Ishikawa (cell line): ENCODE results near the gene KIF17.

Source experiments
- CEBPB ChIP-seq: IDR thresholded peaks from 2 replicates; pipeline ENCODE4 v1.6.1; 2012
- CREB1 ChIP-seq: IDR thresholded peaks from 2 replicates; pipeline ENCODE4 v1.6.1; 2012; ENCODE audit warnings: low read depth
- EGR1 ChIP-seq: IDR thresholded peaks from 2 replicates; pipeline ENCODE4 v1.6.1; 2012
- EP300 ChIP-seq: IDR thresholded peaks from 2 replicates; pipeline ENCODE4 v1.6.1; 2012; ENCODE audit warnings: borderline replicate concordance
- FOXM1 ChIP-seq: IDR thresholded peaks from 2 replicates; pipeline ENCODE4 v1.6.1; 2012; ENCODE audit warnings: low read depth, borderline replicate concordance
- NFIC ChIP-seq: IDR thresholded peaks from 2 replicates; pipeline ENCODE4 v1.6.1; 2012
- RAD21 ChIP-seq: IDR thresholded peaks from 2 replicates; pipeline ENCODE4 v1.6.1; 2012; ENCODE audit warnings: low read depth
- REST ChIP-seq: IDR thresholded peaks from 2 replicates; pipeline ENCODE4 v1.6.1; 2012; ENCODE audit warnings: low read depth, mild to moderate bottlenecking
- TAF1 ChIP-seq: IDR thresholded peaks from 2 replicates; pipeline ENCODE4 v1.6.1; 2012; ENCODE audit warnings: low read depth, mild to moderate bottlenecking
- TCF12 ChIP-seq: IDR thresholded peaks from 2 replicates; pipeline ENCODE4 v1.6.1; 2012; ENCODE audit warnings: low read depth
- TEAD4 ChIP-seq: IDR thresholded peaks from 2 replicates; pipeline ENCODE4 v1.6.1; 2012
- YY1 ChIP-seq: IDR thresholded peaks from 2 replicates; pipeline ENCODE4 v1.6.1; 2012; ENCODE audit warnings: low read depth
- ZBTB7A ChIP-seq: IDR thresholded peaks from 2 replicates; pipeline ENCODE4 v1.6.1; 2012; ENCODE audit warnings: low read depth
- TF ChIP-seq, protein P1 (sequence below): IDR thresholded peaks from 2 replicates; pipeline ENCODE4 v1.6.1; 2012
- TF ChIP-seq, protein P2 (sequence below): IDR thresholded peaks from 2 replicates; pipeline ENCODE4 v1.6.1; 2012

KIF17 gene

DNA sequence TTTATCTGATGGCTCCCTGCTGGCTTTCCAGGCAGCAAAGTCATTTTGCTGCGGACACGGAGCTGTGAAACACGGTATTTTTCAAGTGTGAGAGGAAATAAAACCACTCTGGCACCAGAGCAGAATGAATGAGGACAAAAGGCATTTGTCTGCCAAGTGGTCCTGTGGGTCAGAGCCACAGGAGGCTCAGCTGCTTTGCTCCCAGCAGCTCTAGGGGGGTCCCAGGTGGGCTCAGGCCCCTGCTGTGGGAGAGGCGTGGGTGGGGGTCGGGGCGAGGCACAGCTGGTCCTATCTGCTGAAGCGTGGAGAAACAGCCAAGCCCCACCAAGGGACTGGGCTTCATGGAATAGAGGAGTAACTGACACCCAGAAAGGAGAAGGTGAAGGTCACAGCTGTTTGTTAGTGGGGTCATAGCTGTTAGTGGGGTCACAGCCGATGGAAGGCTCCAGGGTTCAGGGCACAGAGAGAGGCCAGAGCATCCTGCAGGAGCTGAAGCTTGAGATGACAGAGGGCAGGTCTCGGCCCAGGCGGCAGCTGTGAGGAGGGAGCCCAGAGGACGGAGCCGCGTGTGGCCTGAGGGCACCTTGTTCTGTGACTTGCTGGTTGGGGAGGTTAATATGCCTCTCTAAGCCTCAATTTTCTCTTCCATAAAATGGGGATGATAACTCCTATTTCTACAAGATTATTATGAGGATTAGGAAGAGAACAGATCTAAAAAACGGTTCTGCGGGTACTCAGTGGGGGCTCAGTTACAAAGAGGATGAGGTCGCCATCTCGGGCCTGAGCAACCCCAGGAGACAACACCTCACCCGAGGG, 7.1 kb downstream of the KIF17 start:
- TF ChIP-seq TEAD4 (peak; percentile 30; the same call in 1 of the 2 replicates), NFIC (peak; percentile 80; the same call in 1 of the 2 replicates), RAD21 (no peak), YY1 (no peak), ZBTB7A (peak; percentile 98), EP300 (peak; percentile 65; the same call in 1 of the 2 replicates), EGR1 (peak; percentile 65), TCF12 (peak; percentile 90)
- TF ChIP-seq, protein P1, sequence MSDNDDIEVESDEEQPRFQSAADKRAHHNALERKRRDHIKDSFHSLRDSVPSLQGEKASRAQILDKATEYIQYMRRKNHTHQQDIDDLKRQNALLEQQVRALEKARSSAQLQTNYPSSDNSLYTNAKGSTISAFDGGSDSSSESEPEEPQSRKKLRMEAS = no peak

DNA sequence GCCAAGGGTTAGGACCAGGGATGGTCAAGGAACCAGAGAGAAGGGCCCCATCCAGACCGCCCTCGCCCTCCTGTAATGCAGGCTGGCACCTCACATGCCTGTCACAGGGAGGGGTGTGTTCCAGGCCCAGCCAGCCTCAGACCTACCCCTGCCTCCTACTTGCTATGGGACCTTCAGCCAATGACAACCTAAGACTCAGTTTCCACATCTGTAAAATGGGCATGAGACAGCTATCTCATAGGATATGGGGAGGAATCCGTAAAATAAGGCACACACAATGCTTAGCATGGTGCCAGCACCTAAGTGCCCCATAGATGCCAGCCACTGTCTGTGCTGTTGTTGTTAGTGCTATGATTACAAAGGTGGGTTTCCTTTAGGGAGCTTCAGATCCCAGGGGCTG, 7.9 kb downstream of the KIF17 start:
- TF ChIP-seq EP300 (no peak), EGR1 (no peak), CREB1 (no peak), ZBTB7A (no peak), TEAD4 (no peak), REST (no peak), NFIC (no peak), YY1 (no peak), FOXM1 (no peak), CEBPB (no peak), RAD21 (no peak), TAF1 (no peak), TCF12 (no peak)
- TF ChIP-seq, protein P1 = no peak
- TF ChIP-seq, protein P2, sequence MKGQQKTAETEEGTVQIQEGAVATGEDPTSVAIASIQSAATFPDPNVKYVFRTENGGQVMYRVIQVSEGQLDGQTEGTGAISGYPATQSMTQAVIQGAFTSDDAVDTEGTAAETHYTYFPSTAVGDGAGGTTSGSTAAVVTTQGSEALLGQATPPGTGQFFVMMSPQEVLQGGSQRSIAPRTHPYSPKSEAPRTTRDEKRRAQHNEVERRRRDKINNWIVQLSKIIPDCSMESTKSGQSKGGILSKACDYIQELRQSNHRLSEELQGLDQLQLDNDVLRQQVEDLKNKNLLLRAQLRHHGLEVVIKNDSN = no peak

GRCh38 chr1:20708891-20709290, 8.9 kb downstream of the KIF17 start:
- TF ChIP-seq, protein P2 = no peak
- no peak for TF ChIP-seq TEAD4
- TF ChIP-seq EP300 = no peak
- TF ChIP-seq YY1 = no peak
- TF ChIP-seq, protein P1 = no peak

DNA sequence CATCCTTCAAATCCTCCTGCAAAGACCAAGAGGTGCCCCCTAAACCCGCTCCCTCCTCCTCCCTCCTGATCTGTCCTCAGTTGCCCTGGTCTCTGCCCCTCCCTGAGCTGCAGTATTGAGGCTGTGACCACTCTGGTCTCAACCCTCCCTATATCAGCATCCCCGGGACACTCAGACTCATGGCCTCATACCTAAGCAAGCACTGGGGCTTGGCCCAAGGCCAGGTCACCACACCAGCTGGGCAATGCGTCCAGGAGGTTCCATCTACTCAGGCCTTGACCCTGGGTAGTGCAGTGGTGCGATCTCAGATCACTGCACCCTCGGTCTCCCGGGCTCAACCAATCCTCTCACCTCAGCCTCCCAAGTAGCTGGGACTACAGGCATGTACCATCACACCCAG, 9.8 kb downstream of the KIF17 start:
- TF ChIP-seq TCF12 = no peak
- no peak for TF ChIP-seq NFIC
- TF ChIP-seq FOXM1 = no peak
- TF ChIP-seq REST = no peak
- TF ChIP-seq, protein P2 = no peak
- TF ChIP-seq EGR1 = no peak
- TF ChIP-seq, protein P1 = no peak
- TF ChIP-seq TAF1 = no peak
- TF ChIP-seq CEBPB = no peak
- no peak for TF ChIP-seq CREB1
- TF ChIP-seq TEAD4 = no peak

DNA sequence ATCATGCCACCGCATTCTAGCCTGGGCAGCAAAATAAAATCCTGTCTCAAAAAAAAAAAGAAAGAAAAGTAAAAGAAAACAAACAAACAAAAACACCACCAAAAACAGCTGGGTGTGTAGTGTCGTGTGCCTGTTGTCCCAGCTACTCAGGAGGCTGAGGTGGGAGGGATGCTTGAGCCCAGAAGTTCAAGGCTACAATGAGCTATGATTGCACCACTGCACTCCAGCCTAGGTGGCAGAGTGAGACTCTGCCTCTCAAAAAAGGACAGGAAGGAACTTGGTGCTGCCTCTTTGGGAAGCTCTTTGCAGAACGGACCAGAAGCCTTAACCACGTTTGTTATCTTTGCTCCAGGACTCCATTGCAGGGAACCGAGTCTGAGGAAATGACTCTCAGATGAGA, 11.0 kb downstream of the KIF17 start:
- TF ChIP-seq NFIC (no peak), FOXM1 (no peak), TEAD4 (no peak), CEBPB (no peak), ZBTB7A (no peak), YY1 (no peak), EP300 (no peak), RAD21 (no peak), EGR1 (no peak), TAF1 (no peak), REST (no peak), CREB1 (no peak), TCF12 (no peak)
- TF ChIP-seq, protein P2 = no peak
